Left ventricle myocardium inferior (tissue), 1 donor: ENCODE measurements around the gene OTUD7B. TPM values are rescaled to one million over a fixed set of nuclear protein-coding genes. Genes with fewer than 3 reads are reported as not detected.

ENCODE experiments used
- DNase-seq: peaks from one replicate; pipeline ENCODE4 v3.0.0-alpha.2; 2020
- H3K27ac ChIP-seq: fragments of 200-600 bp; replicated peaks from 2 replicates; pipeline ENCODE4 v1.8.0; 2021
- H3K27me3 ChIP-seq: fragments of 200-600 bp; 2 replicates; pipeline ENCODE4 v1.8.0; 2021; ENCODE audit warnings: low read depth
- H3K36me3 ChIP-seq: fragments of 200-600 bp; 2 replicates; pipeline ENCODE4 v1.8.0; 2021
- H3K4me1 ChIP-seq: fragments of 200-600 bp; 2 replicates; pipeline ENCODE4 v1.8.0; 2021
- H3K4me3 ChIP-seq: fragments of 200-600 bp; 2 replicates; pipeline ENCODE4 v1.8.0; 2021; ENCODE audit warnings: mild to moderate bottlenecking, moderate library complexity
- H3K9me3 ChIP-seq: fragments of 200-600 bp; replicated peaks from 2 replicates; pipeline ENCODE4 v1.8.0; 2021
- CTCF ChIP-seq: fragments of 200-600 bp; IDR thresholded peaks from 2 replicates; pipeline ENCODE4 v1.8.0; 2021; ENCODE audit warnings: antibody characterized with exemption, mild to moderate bottlenecking, borderline replicate concordance
- intact Hi-C: fragments of 100-400 bp; cut with micrococcal nuclease; formaldehyde crosslinking; loops from one replicate; pipeline ENCODE4 v1.11.0; 2022
- total RNA-seq: library from RNA; stranded (reverse); fragmentation: NEBNext Ultra II Directional; extraction: Animal tissue kit (Norgen Biotek cat#: 25700); gene quantifications from one replicate; pipeline ENCODE4 v1.2.1, GENCODE V29; 2021
- donor health status: DM: no; HTN: yes; CAD: no; lungs with severe emphysema.

OTUD7B gene
- total RNA-seq, 1 donor from 2014 or later: 23.8 TPM

DNA sequence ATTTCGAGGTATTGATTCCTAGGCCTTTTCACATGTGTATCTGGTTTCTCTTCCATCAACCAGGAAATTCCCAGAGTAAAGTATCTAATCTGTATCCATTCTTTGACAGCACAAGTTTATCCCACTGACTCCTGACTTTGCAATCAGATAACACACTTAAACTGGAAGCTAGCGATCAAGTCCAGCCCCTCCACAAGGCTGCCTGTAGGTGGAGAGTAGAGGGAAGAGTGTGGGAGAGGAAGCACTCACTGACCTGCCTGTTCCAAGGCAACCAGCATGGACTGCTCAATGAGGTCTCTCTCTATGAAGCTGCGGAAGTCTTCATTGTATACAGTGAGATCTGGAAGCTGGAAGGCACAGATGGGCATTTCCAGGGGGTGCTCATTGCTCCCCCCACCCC lies 43.5 kb downstream of the OTUD7B start:
- intact Hi-C loops: loop anchor here (10.0 kb wide), 1 partner anchor 198 kb away; no protein-coding TSS in a partner anchor
- Histone ChIP-seq H3K27ac (no peak overlapping the region), H3K4me1 (peaks cover 22% of the 10 kb centered on the region), H3K4me3 (no peak overlapping the region), H3K36me3 (peaks cover 91% of the 10 kb centered on the region), H3K27me3 (no peaks in the 10 kb centered on the region), H3K9me3 (no peaks in the 10 kb centered on the region)
- TF ChIP-seq CTCF: no peak
- DNase-seq: no peak

DNA sequence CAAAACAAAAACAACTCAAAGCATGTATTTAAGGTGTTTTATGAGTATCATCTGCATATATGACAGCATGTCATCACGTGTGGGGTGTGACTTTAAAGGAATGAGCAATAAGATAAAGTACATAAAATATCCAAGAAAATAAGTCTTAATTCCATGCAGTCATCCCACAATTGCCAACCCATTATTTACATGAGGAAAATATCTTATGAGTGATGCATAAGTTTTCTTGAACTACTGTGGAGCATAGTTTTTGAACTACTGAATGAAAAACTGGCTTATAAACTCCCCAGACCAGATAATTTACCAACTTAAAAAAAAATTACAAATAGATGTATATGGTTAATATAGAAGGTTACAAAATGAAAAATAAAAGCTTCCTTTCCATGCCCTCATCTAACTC lies 44.1 kb downstream of the OTUD7B start:
- Histone ChIP-seq H3K9me3 (no peaks in the 10 kb centered on the region), H3K4me1 (peaks cover 27% of the 10 kb centered on the region), H3K27me3 (no peaks in the 10 kb centered on the region), H3K27ac (no peak overlapping the region), H3K4me3 (no peak overlapping the region), H3K36me3 (peaks cover 89% of the 10 kb centered on the region)
- TF ChIP-seq CTCF: no peak
- DNase-seq: no peak
- intact Hi-C loops: loop anchor here (10.0 kb wide), 1 partner anchor 198 kb away; no protein-coding TSS in a partner anchor

- Histone ChIP-seq H3K36me3 (peaks cover 84% of the 10 kb centered on the region), H3K27me3 (no peaks in the 10 kb centered on the region), H3K9me3 (no peaks in the 10 kb centered on the region), H3K4me1 (peaks cover 27% of the 10 kb centered on the region), H3K27ac (no peak overlapping the region), H3K4me3 (no peak overlapping the region)
- no peak for TF ChIP-seq CTCF
- no peak for DNase-seq
- intact Hi-C loops: loop anchor here (10.0 kb wide), 1 partner anchor 199 kb away; no protein-coding TSS in a partner anchor
Measured at GRCh38 chr1:149965440-149965839, 45.1 kb downstream of the OTUD7B start.

- Histone ChIP-seq H3K4me1 (peaks cover 27% of the 10 kb centered on the region), H3K4me3 (no peak overlapping the region), H3K27me3 (no peaks in the 10 kb centered on the region), H3K9me3 (no peaks in the 10 kb centered on the region), H3K27ac (peak overlapping the region; percentile 69), H3K36me3 (peaks cover 82% of the 10 kb centered on the region)
- intact Hi-C loops: loop anchor here (2.0 to 10.0 kb wide), 2 partner anchors 87 to 201 kb away; no protein-coding TSS in a partner anchor
- no peak for DNase-seq
- TF ChIP-seq CTCF: no peak
Measured at GRCh38 chr1:149963358-149963757, 47.2 kb downstream of the OTUD7B start.

DNA sequence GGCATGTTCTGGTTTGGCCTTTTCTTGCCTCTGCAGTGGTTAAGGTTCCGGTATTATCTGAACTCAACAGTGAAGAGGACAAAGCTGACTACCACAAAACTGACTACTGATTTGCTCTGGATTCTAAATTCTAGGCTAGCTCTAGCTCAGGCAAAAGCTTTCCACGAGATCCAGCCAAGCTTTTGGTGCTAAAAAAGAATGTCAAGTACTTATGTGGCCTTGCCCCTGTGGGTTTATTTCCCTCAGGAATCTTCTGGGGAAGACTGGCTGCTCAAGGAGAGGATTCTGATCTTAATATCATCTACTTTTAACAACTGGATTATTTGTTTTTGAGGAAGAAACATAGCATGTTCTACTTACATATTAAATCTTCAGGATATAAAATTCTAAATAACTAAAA lies 47.8 kb downstream of the OTUD7B start:
- no peak for DNase-seq
- peak overlapping the region; percentile 69 for H3K27ac ChIP-seq
- intact Hi-C loops: loop anchor here (2.0 to 10.0 kb wide), 2 partner anchors 88 to 202 kb away; no protein-coding TSS in a partner anchor
- no peaks in the 10 kb centered on the region for H3K27me3 ChIP-seq
- H3K4me1 ChIP-seq: peaks cover 27% of the 10 kb centered on the region
- no peak for TF ChIP-seq CTCF
- no peaks in the 10 kb centered on the region for H3K9me3 ChIP-seq
- H3K36me3 ChIP-seq: peaks cover 83% of the 10 kb centered on the region
- no peak overlapping the region for H3K4me3 ChIP-seq
